ENCODE measurements around the gene GCN1. TPM values are rescaled to one million over a fixed set of nuclear protein-coding genes. Genes with fewer than 3 reads are reported as not detected.

The GCN1 gene, protein sequence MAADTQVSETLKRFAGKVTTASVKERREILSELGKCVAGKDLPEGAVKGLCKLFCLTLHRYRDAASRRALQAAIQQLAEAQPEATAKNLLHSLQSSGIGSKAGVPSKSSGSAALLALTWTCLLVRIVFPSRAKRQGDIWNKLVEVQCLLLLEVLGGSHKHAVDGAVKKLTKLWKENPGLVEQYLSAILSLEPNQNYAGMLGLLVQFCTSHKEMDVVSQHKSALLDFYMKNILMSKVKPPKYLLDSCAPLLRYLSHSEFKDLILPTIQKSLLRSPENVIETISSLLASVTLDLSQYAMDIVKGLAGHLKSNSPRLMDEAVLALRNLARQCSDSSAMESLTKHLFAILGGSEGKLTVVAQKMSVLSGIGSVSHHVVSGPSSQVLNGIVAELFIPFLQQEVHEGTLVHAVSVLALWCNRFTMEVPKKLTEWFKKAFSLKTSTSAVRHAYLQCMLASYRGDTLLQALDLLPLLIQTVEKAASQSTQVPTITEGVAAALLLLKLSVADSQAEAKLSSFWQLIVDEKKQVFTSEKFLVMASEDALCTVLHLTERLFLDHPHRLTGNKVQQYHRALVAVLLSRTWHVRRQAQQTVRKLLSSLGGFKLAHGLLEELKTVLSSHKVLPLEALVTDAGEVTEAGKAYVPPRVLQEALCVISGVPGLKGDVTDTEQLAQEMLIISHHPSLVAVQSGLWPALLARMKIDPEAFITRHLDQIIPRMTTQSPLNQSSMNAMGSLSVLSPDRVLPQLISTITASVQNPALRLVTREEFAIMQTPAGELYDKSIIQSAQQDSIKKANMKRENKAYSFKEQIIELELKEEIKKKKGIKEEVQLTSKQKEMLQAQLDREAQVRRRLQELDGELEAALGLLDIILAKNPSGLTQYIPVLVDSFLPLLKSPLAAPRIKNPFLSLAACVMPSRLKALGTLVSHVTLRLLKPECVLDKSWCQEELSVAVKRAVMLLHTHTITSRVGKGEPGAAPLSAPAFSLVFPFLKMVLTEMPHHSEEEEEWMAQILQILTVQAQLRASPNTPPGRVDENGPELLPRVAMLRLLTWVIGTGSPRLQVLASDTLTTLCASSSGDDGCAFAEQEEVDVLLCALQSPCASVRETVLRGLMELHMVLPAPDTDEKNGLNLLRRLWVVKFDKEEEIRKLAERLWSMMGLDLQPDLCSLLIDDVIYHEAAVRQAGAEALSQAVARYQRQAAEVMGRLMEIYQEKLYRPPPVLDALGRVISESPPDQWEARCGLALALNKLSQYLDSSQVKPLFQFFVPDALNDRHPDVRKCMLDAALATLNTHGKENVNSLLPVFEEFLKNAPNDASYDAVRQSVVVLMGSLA (N-terminal part only)
- 10 to 100 TPM; 76.4 to 93.6 TPM for total RNA-seq
- polyA plus RNA-seq = 10 to 100 TPM; 19.3 to 29.7 TPM
- long read RNA-seq, donor 1, full-length matches to known transcripts = 2 of 7 reads
- long read RNA-seq, donor 1, partial matches to known transcripts = 5 of 7 reads
- long read RNA-seq, donor 1, other reads (novel, unspliced or antisense) = 0 of 7 reads
- long read RNA-seq, donor 2, partial matches to known transcripts = 0 of 1 reads
- long read RNA-seq, donor 2, other reads (novel, unspliced or antisense) = 0 of 1 reads
- long read RNA-seq, donor 3, full-length matches to known transcripts = 1 of 1 reads
- long read RNA-seq, donor 3, partial matches to known transcripts = 0 of 1 reads
- long read RNA-seq, donor 3, other reads (novel, unspliced or antisense) = 0 of 1 reads
- long read RNA-seq, donor 4, partial matches to known transcripts = 12 of 13 reads
- long read RNA-seq, donor 4, other reads (novel, unspliced or antisense) = 0 of 13 reads
- long read RNA-seq, donor 5, partial matches to known transcripts = 0 of 1 reads
- long read RNA-seq, donor 5, other reads (novel, unspliced or antisense) = 0 of 1 reads

DNA sequence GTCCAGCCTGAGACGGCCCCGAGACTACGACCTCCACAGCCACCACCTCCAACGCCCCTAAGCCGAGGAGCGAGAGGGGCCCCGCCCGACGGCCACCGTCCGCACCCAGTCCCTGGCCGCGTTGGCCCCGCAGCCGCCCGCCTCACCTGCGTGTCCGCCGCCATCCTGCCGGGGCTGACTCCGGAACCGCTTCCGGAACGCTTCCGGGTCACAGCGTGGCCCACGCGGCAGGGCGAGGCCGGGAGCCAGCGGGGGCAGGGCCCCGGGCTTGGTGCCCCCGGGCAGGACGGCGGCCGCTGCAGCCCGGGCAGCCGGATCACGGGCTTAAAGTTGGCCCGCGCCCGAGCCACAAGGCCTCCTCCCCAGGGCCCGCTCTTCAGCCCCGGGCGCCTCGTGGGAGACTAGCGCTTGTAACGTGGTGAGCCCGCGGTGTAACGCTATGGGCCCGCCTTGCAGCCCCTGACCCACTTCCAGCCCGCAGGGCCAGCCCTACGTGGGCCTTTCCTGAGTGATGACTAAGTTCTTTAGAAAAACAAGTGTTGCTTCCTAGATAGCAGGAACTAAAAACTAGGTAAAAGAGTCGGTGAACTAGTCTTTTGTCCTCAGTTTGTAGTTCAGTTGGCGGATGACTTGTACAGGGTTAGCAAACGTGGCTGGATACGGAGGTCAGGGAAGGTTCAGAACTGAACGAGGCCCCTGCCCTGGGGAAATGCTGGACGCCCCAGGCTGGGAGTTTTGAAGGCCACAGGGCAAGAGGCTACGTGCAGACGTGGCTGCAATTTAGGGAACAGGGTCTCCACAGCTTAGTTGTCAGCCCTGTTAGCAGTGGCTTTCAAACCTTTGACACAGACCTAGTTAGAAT, at the start of gene GCN1:
Gene GCN1, minus strand, starts transcription at position 182 of the 862 bp plus-strand sequence. Its CDS starts 18 bp downstream, at position 164.
- Histone ChIP-seq H3K4me3 (peak within 1 kb of the TSS; percentile 99), H3K4me1 (ENCODE audit: control insufficient read depth in 5 of 5, insufficient read depth in 5 of 5, low read length in 5 of 5) (peaks cover 7 to 23% (median 15%) of the 10 kb centered on the region in 5 donors), H3K27me3 (ENCODE audit: control insufficient read depth in 3 of 3, insufficient read depth in 3 of 3, low read length in 2 of 3) (no peaks in the 10 kb centered on the region), H3K36me3 (ENCODE audit: control insufficient read depth in 4 of 4, insufficient read depth in 4 of 4, low read length in 4 of 4) (peaks cover 25 to 45% (median 33%) of the 10 kb centered on the region in 4 donors), H3K27ac (ENCODE audit: low read depth in 1 of 2, low read length in 1 of 2) (peak within 1 kb of the TSS; percentile 91 to 95), H3K9me3 (ENCODE audit: control insufficient read depth in 4 of 4, insufficient read depth in 3 of 4, low read length in 3 of 4) (no peaks in the 10 kb centered on the region), H3K9ac (ENCODE audit: insufficient read depth in 1 of 2, low read length in 2 of 2) (peak within 1 kb of the TSS; percentile 31 to 88)
- 3% methylated on average over 42 to 62 of the region's 62 CpGs for WGBS, 2 donors
- TF ChIP-seq, protein P1, sequence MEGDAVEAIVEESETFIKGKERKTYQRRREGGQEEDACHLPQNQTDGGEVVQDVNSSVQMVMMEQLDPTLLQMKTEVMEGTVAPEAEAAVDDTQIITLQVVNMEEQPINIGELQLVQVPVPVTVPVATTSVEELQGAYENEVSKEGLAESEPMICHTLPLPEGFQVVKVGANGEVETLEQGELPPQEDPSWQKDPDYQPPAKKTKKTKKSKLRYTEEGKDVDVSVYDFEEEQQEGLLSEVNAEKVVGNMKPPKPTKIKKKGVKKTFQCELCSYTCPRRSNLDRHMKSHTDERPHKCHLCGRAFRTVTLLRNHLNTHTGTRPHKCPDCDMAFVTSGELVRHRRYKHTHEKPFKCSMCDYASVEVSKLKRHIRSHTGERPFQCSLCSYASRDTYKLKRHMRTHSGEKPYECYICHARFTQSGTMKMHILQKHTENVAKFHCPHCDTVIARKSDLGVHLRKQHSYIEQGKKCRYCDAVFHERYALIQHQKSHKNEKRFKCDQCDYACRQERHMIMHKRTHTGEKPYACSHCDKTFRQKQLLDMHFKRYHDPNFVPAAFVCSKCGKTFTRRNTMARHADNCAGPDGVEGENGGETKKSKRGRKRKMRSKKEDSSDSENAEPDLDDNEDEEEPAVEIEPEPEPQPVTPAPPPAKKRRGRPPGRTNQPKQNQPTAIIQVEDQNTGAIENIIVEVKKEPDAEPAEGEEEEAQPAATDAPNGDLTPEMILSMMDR (IDR thresholded peaks at IDR 0.05; ENCODE audit: control extremely low read depth, extremely low read depth) = no peak
- DNase-seq (peak; percentile 76 to 86 (median 84)), ATAC-seq (ENCODE audit: insufficient read depth, low FRiP score) (peak; percentile 95)

DNA sequence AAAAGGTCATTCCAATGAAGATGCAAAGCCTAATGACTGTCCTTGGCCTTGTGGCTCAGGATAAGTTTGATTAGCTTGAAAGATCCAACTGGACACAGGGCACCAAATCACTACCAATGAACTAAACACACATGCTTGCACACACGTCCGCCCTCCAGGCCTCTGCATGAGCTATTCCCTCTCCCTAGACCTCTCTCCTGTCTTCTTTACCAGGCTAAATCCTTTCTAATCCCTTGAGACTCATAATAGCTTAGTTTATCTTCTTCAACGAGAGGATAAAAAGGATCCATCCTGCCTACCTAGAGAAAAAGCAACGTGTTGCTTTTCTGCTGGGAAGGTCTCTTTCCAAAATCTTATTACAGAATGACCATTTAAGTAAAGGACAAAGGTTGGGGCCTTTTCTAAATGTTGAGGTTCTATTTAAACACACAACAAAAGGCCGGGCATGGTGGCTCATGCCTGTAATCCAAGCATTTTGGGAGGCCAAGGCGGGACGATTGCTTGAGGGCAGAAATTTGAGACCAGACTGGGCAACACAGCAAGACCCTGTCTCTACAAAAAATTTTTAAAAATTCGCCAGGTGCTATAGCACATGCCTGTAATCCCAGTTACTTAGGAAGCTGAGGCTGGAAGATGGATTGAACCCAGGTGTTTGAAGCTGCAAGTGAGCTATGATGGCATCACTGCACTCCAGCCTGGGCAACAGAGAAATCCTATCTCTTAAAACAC, 48.6 kb upstream of the GCN1 start:
- ATAC-seq (ENCODE audit: insufficient read depth, low FRiP score) = no peak
- 80 to 86% methylated on average over 8 of the region's 8 CpGs for WGBS, 2 donors
- TF ChIP-seq, protein P1 (IDR thresholded peaks at IDR 0.05; ENCODE audit: control extremely low read depth, extremely low read depth) = no peak

More for the DNA sequence above, 48.6 kb upstream of the GCN1 start:
- Histone ChIP-seq H3K27me3 (ENCODE audit: control insufficient read depth in 3 of 3, insufficient read depth in 3 of 3, low read length in 2 of 3) (no peaks in the 10 kb centered on the region), H3K36me3 (ENCODE audit: control insufficient read depth in 4 of 4, insufficient read depth in 4 of 4, low read length in 4 of 4) (peaks cover 0 to 1% (median 0%) of the 10 kb centered on the region in 4 donors), H3K4me1 (ENCODE audit: control insufficient read depth in 5 of 5, insufficient read depth in 5 of 5, low read length in 5 of 5) (peaks cover 6 to 41% (median 21%) of the 10 kb centered on the region in 5 donors), H3K9ac (ENCODE audit: insufficient read depth in 1 of 2, low read length in 2 of 2) (no peak overlapping the region), H3K9me3 (ENCODE audit: control insufficient read depth in 4 of 4, insufficient read depth in 3 of 4, low read length in 3 of 4) (no peaks in the 10 kb centered on the region), H3K4me3 (no peak overlapping the region), H3K27ac (ENCODE audit: low read depth in 1 of 2, low read length in 1 of 2) (peak overlapping the region in 1 of 2 donors; percentile 32)
- DNase-seq = no peak
